Measurements from ENCODE around the gene FOXP1.
A peak's percentile ranks its signal among the peaks of the same experiment; 100 is the strongest.

The FOXP1 gene

DNA sequence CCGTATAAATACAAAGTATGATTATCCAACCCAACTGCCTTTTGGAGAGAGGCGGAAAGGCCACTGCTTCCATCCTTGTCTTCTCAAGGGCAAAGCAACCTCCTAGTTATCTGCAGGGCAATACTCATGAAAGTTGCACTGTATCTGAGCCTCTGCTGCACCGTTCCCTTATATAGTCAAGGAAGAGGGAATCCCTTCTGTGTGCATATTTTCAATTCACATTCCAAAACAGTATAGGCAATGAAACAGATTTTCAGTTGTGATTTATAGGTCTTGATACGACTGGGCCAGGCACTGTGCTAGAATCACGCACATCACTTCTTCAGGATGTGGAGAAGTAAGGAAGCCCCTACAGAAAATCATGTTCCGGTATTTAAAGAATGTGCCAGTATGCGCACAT lies 455.7 kb downstream of the FOXP1 start:
- Histone ChIP-seq H3K27me3 (ENCODE audit: control insufficient read depth in 1 of 2, insufficient read depth in 2 of 2, low read length in 2 of 2) (no peaks in the 10 kb centered on the region), H3K9me3 (ENCODE audit: control insufficient read depth in 1 of 2, low read length in 2 of 2) (no peaks in the 10 kb centered on the region), H3K9ac (ENCODE audit: low read depth in 1 of 2, low read length in 2 of 2) (peak overlapping the region; percentile 12 to 91), H3K27ac (ENCODE audit: low read depth, low read length) (no peak overlapping the region), H3K4me1 (ENCODE audit: control insufficient read depth in 1 of 2, insufficient read depth in 2 of 2, low read length in 2 of 2) (peaks cover 31 to 44% of the 10 kb centered on the region in 2 donors), H3K4me3 (ENCODE audit: low read depth in 1 of 2, low read length in 2 of 2) (peak overlapping the region; percentile 37 to 41), H3K36me3 (ENCODE audit: control insufficient read depth in 1 of 2, insufficient read depth in 2 of 2, low read length in 2 of 2) (no peaks in the 10 kb centered on the region)

DNA sequence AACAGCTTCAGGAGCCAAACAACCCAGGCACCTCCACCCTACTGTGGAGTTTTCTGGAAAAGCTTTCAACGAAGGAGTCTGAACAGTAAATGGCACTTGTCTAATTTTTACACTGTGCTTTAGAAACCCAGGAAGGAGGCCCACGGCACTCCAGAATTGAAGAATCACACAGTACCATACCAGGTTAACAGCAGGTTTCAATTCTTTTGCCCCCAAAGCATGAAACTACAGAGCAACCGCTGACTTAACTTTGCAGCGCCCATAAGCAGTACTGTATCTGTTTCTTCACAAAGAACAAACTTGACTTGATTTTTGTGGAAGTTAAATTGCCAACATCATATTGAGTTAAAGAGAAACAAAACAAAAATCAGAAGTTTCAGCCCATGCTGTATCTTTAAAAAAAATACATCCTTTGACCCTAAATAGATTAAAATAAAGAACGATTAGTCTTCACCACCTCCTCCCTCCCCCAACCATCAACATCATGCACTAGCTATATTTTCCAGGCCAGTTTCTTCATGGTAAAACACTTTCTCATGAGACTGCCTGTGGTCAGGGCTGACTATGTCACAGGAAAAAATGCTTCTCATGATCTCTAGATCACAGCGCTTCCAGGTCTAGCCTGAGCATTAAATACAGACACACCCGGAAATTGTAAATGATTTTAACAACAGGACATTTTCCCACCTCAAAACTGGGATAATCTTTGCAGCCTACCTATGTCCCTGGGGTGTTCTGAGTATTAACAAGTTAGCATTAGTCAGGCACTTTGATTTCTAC lies 456.3 kb downstream of the FOXP1 start:
- Histone ChIP-seq H3K9me3 (ENCODE audit: control insufficient read depth in 1 of 2, low read length in 2 of 2) (no peaks in the 10 kb centered on the region), H3K27ac (ENCODE audit: low read depth, low read length) (no peak overlapping the region), H3K36me3 (ENCODE audit: control insufficient read depth in 1 of 2, insufficient read depth in 2 of 2, low read length in 2 of 2) (no peaks in the 10 kb centered on the region), H3K4me1 (ENCODE audit: control insufficient read depth in 1 of 2, insufficient read depth in 2 of 2, low read length in 2 of 2) (peaks cover 25 to 38% of the 10 kb centered on the region in 2 donors), H3K9ac (ENCODE audit: low read depth in 1 of 2, low read length in 2 of 2) (peak overlapping the region; percentile 19 to 91), H3K27me3 (ENCODE audit: control insufficient read depth in 1 of 2, insufficient read depth in 2 of 2, low read length in 2 of 2) (no peaks in the 10 kb centered on the region), H3K4me3 (ENCODE audit: low read depth in 1 of 2, low read length in 2 of 2) (peak overlapping the region; percentile 37 to 41)

DNA sequence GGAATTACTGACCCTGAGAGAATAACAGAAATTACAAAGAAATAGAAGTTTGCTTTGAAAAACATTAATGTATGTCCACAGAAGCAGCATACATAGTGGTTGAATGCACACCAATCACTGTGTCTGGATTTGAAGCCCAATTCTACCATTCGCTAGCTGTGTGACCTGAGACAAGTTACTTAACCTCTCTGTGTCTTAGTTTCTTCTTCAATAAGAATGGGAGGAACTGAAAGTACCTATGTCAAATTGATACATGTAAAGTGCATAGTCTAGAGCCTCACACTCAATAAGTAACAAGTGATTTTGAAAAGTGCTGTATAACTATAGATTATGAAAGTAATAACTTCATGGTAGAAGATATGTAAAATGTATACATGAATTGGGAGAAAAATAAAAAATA lies 457.8 kb downstream of the FOXP1 start:
- Histone ChIP-seq H3K27me3 (ENCODE audit: control insufficient read depth in 1 of 2, insufficient read depth in 2 of 2, low read length in 2 of 2) (no peaks in the 10 kb centered on the region), H3K27ac (ENCODE audit: low read depth, low read length) (no peak overlapping the region), H3K36me3 (ENCODE audit: control insufficient read depth in 1 of 2, insufficient read depth in 2 of 2, low read length in 2 of 2) (no peaks in the 10 kb centered on the region), H3K4me1 (ENCODE audit: control insufficient read depth in 1 of 2, insufficient read depth in 2 of 2, low read length in 2 of 2) (peaks cover 11 to 24% of the 10 kb centered on the region in 2 donors), H3K4me3 (ENCODE audit: low read depth in 1 of 2, low read length in 2 of 2) (no peak overlapping the region), H3K9me3 (ENCODE audit: control insufficient read depth in 1 of 2, low read length in 2 of 2) (no peaks in the 10 kb centered on the region), H3K9ac (ENCODE audit: low read depth in 1 of 2, low read length in 2 of 2) (no peak overlapping the region)

DNA sequence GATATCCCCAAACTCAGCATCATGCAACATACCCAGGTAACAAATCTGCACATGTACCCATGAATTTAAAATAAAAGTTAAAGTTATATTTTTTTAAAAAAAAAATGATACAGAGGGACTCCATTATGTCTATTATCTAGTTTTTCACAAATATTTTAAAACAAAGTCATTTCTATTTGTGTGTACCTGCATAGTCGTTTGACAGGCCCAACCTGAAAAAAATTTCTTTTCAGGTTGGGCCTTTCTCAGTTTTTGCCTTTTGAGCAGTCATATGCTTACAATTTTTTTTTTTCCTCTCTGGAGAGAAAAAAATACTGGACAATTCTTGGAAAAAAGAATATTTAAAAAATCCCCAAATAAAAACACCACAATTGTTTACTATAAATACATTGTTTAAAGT lies 459.5 kb downstream of the FOXP1 start:
- Histone ChIP-seq H3K9ac (ENCODE audit: low read depth in 1 of 2, low read length in 2 of 2) (no peak overlapping the region), H3K4me1 (ENCODE audit: control insufficient read depth in 1 of 2, insufficient read depth in 2 of 2, low read length in 2 of 2) (peaks cover 11 to 39% of the 10 kb centered on the region in 2 donors), H3K4me3 (ENCODE audit: low read depth in 1 of 2, low read length in 2 of 2) (no peak overlapping the region), H3K9me3 (ENCODE audit: control insufficient read depth in 1 of 2, low read length in 2 of 2) (no peaks in the 10 kb centered on the region), H3K27ac (ENCODE audit: low read depth, low read length) (no peak overlapping the region), H3K27me3 (ENCODE audit: control insufficient read depth in 1 of 2, insufficient read depth in 2 of 2, low read length in 2 of 2) (no peaks in the 10 kb centered on the region), H3K36me3 (ENCODE audit: control insufficient read depth in 1 of 2, insufficient read depth in 2 of 2, low read length in 2 of 2) (peaks cover 0 to 3% of the 10 kb centered on the region in 2 donors)

DNA sequence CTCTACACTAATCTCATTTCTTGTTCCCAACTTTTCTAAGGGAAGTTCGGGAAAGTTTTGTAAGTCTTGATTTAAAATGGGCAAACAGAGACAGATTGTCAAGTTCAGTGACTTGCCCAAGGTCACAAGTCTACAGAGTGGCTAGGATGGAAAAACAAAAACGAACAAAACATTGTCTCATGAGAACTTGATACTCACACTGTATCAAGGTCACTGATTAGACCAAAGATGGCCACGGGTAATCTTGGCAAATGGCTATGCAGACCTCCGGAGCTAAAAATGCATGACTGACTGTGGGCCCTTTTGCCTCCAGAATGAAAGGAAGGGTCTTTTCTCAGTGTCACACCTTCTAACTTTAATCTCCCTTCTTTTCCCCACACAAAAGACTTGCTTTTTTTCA lies 460.9 kb downstream of the FOXP1 start:
- Histone ChIP-seq H3K36me3 (ENCODE audit: control insufficient read depth in 1 of 2, insufficient read depth in 2 of 2, low read length in 2 of 2) (peaks cover 0 to 3% of the 10 kb centered on the region in 2 donors), H3K27me3 (ENCODE audit: control insufficient read depth in 1 of 2, insufficient read depth in 2 of 2, low read length in 2 of 2) (no peaks in the 10 kb centered on the region), H3K4me1 (ENCODE audit: control insufficient read depth in 1 of 2, insufficient read depth in 2 of 2, low read length in 2 of 2) (peaks cover 7 to 35% of the 10 kb centered on the region in 2 donors), H3K27ac (ENCODE audit: low read depth, low read length) (no peak overlapping the region), H3K9me3 (ENCODE audit: control insufficient read depth in 1 of 2, low read length in 2 of 2) (no peaks in the 10 kb centered on the region), H3K9ac (ENCODE audit: low read depth in 1 of 2, low read length in 2 of 2) (no peak overlapping the region), H3K4me3 (ENCODE audit: low read depth in 1 of 2, low read length in 2 of 2) (no peak overlapping the region)

DNA sequence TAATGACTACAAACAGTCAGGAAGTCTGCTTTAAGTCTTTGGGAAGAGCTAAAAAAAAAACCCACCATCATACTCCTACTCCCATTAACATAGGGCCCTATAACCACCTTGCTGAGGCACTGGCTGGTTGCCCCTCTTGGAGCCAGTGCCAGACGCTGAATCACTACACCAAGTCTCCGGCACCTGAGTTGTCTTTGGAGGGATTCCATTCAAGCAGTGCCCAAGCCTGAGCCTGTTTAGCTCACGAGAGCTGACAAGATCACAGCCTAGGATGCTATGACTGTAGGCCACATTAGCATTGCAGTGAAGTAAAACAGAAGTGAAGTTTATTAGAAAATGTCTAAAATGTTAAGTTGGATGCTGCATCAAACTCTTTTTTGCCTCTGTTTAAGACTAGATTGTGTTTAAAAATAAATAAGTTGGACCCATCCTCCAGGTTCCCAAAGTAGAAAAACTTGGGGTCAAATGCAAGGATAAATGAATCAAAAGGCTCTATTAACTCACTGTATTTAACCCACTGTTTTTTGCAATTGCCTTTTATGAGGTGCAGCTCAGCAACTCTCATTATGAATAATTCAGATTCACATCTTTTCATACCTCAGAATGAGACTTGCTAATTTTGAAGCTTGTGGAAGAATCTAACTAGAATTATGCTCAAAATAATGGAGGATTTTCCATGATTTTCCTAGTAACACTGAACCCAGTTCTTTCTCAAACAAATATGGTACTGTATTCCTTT lies 461.9 kb downstream of the FOXP1 start:
- H3K27ac ChIP-seq (ENCODE audit: low read depth, low read length), result no peak overlapping the region
- H3K27me3 ChIP-seq (ENCODE audit: control insufficient read depth in 1 of 2, insufficient read depth in 2 of 2, low read length in 2 of 2), result no peaks in the 10 kb centered on the region
- no peak overlapping the region for H3K4me3 ChIP-seq (ENCODE audit: low read depth in 1 of 2, low read length in 2 of 2)
- peaks cover 6 to 30% of the 10 kb centered on the region in 2 donors for H3K4me1 ChIP-seq (ENCODE audit: control insufficient read depth in 1 of 2, insufficient read depth in 2 of 2, low read length in 2 of 2)
- no peak overlapping the region for H3K9ac ChIP-seq (ENCODE audit: low read depth in 1 of 2, low read length in 2 of 2)
- peaks cover 0 to 3% of the 10 kb centered on the region in 2 donors for H3K36me3 ChIP-seq (ENCODE audit: control insufficient read depth in 1 of 2, insufficient read depth in 2 of 2, low read length in 2 of 2)
- H3K9me3 ChIP-seq (ENCODE audit: control insufficient read depth in 1 of 2, low read length in 2 of 2), result no peaks in the 10 kb centered on the region

DNA sequence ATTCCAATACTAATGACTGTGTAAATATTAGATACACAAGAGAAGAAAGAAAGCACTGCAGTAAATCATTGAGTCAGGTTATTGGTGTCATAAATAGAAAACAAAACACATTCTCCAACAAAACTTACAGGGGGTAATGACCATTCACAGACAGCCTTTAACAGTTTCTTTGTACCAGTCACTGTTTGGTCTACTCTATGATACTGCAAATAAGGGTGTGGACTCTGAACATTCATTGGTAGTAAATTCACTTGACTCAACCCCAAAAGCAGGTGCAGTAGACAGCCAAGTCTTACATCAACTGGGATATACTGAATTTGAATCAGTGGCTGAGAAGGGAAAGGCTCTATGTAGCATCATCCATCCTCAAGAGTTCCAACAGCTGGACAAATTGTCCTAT lies 463.5 kb downstream of the FOXP1 start:
- no peak overlapping the region for H3K9ac ChIP-seq (ENCODE audit: low read depth in 1 of 2, low read length in 2 of 2)
- H3K36me3 ChIP-seq (ENCODE audit: control insufficient read depth in 1 of 2, insufficient read depth in 2 of 2, low read length in 2 of 2), result peaks cover 0 to 3% of the 10 kb centered on the region in 2 donors
- H3K27ac ChIP-seq (ENCODE audit: low read depth, low read length), result no peak overlapping the region
- H3K9me3 ChIP-seq (ENCODE audit: control insufficient read depth in 1 of 2, low read length in 2 of 2), result no peaks in the 10 kb centered on the region
- no peaks in the 10 kb centered on the region for H3K27me3 ChIP-seq (ENCODE audit: control insufficient read depth in 1 of 2, insufficient read depth in 2 of 2, low read length in 2 of 2)
- peaks cover 6 to 30% of the 10 kb centered on the region in 2 donors for H3K4me1 ChIP-seq (ENCODE audit: control insufficient read depth in 1 of 2, insufficient read depth in 2 of 2, low read length in 2 of 2)
- H3K4me3 ChIP-seq (ENCODE audit: low read depth in 1 of 2, low read length in 2 of 2), result no peak overlapping the region

DNA sequence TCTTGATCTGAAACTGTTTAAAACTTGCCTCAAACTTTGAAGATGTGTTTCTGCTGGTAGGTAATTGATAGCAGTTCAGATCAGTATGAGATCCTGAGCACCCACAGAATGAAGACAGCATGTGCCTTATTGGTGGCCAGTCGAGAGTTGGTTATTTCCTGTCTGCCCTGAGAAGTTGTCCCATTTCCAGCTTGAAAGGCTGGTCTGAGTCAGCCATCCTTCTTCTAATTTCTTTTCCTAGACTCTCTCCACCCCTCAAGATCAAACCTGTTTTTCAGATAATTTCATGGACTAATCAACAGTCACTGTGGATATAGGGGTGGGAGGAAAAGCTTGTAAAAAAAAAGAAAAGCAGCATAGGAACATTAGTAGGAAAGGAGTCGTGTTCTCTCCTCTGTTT lies 464.4 kb downstream of the FOXP1 start:
- Histone ChIP-seq H3K9me3 (ENCODE audit: control insufficient read depth in 1 of 2, low read length in 2 of 2) (no peaks in the 10 kb centered on the region), H3K27ac (ENCODE audit: low read depth, low read length) (no peak overlapping the region), H3K27me3 (ENCODE audit: control insufficient read depth in 1 of 2, insufficient read depth in 2 of 2, low read length in 2 of 2) (no peaks in the 10 kb centered on the region), H3K4me1 (ENCODE audit: control insufficient read depth in 1 of 2, insufficient read depth in 2 of 2, low read length in 2 of 2) (peaks cover 6 to 26% of the 10 kb centered on the region in 2 donors), H3K36me3 (ENCODE audit: control insufficient read depth in 1 of 2, insufficient read depth in 2 of 2, low read length in 2 of 2) (peaks cover 0 to 3% of the 10 kb centered on the region in 2 donors), H3K9ac (ENCODE audit: low read depth in 1 of 2, low read length in 2 of 2) (peak overlapping the region in 1 of 2 donors; percentile 15), H3K4me3 (ENCODE audit: low read depth in 1 of 2, low read length in 2 of 2) (no peak overlapping the region)

DNA sequence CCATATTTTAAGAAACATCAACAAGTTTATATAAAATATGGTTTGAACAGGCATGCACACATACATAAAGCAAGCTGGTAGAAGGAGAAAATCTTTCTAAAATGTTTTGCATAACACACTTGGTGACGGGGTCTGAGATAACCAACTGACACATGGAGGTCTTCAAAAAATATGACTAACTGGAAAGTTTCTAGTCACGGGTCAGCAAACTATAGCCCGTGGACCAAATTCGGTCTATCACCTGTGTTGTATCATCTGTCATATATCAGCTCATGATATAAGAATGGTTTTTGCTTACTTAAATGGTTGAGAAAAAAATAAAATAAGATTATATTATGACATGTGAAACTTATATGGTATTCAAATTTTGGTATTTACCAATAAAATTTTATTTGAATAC lies 465.1 kb downstream of the FOXP1 start:
- Histone ChIP-seq H3K9ac (ENCODE audit: low read depth in 1 of 2, low read length in 2 of 2) (no peak overlapping the region), H3K27ac (ENCODE audit: low read depth, low read length) (no peak overlapping the region), H3K4me1 (ENCODE audit: control insufficient read depth in 1 of 2, insufficient read depth in 2 of 2, low read length in 2 of 2) (peaks cover 6 to 26% of the 10 kb centered on the region in 2 donors)

DNA sequence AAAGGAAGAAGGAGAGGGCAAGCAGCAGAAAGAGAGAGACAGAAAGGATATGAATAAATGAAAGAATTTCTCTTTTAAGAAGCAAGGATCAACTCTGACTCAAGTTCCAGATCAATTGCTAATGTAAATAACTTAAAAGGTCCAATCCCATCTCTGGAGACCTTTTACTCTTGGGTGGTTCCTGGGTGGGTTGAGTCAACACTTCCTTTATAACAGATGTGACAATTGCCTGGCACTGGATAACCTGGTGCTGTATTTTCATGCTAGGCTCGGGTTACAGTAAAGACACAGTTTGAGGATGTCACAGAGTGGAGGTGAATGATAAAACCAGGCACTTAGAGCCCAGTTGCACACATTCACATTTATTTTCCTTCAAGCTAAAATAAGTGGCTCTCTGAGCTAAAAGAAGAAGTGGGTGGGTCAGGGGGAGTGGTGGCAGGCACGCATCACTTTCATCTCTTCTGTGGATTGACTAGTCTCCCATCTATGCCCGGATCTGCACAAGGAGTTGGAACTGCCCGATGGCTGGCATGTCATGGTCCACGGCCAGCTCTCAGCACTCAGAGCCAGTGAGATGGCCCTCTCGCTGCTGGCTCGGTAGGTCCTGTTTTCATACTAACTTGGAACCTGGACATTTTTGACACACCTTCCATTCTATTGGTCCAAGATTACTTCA lies 465.8 kb downstream of the FOXP1 start:
- H3K9me3 ChIP-seq (ENCODE audit: control insufficient read depth in 1 of 2, low read length in 2 of 2), result no peaks in the 10 kb centered on the region
- H3K4me1 ChIP-seq (ENCODE audit: control insufficient read depth in 1 of 2, insufficient read depth in 2 of 2, low read length in 2 of 2), result peaks cover 6 to 26% of the 10 kb centered on the region in 2 donors
- no peak overlapping the region for H3K4me3 ChIP-seq (ENCODE audit: low read depth in 1 of 2, low read length in 2 of 2)
- peaks cover 0 to 3% of the 10 kb centered on the region in 2 donors for H3K36me3 ChIP-seq (ENCODE audit: control insufficient read depth in 1 of 2, insufficient read depth in 2 of 2, low read length in 2 of 2)
- no peak overlapping the region for H3K9ac ChIP-seq (ENCODE audit: low read depth in 1 of 2, low read length in 2 of 2)
- no peak overlapping the region for H3K27ac ChIP-seq (ENCODE audit: low read depth, low read length)
- no peaks in the 10 kb centered on the region for H3K27me3 ChIP-seq (ENCODE audit: control insufficient read depth in 1 of 2, insufficient read depth in 2 of 2, low read length in 2 of 2)

More for the DNA sequence above, 465.1 kb downstream of the FOXP1 start:
- Histone ChIP-seq H3K9me3 (ENCODE audit: control insufficient read depth in 1 of 2, low read length in 2 of 2) (no peaks in the 10 kb centered on the region), H3K36me3 (ENCODE audit: control insufficient read depth in 1 of 2, insufficient read depth in 2 of 2, low read length in 2 of 2) (peaks cover 0 to 3% of the 10 kb centered on the region in 2 donors), H3K27me3 (ENCODE audit: control insufficient read depth in 1 of 2, insufficient read depth in 2 of 2, low read length in 2 of 2) (no peaks in the 10 kb centered on the region), H3K4me3 (ENCODE audit: low read depth in 1 of 2, low read length in 2 of 2) (no peak overlapping the region)

All from duodenal mucosa (tissue), 2 donors.